Omental fat pad (tissue), 4 donors: Measurements from ENCODE around the gene RAB11B. TPM values are rescaled to one million over a fixed set of nuclear protein-coding genes. Genes with fewer than 3 reads are reported as not detected.

Experiments used
- ATAC-seq: fragments of 150-250 bp; one replicate; pipeline ENCODE4 v1.9.1; 2016; ENCODE audit warnings: mild to moderate bottlenecking, moderate library complexity; ENCODE audit not compliant: low FRiP score
- DNase-seq: peaks from one replicate; pipeline ENCODE4 v3.0.0-alpha.2; 2019; ENCODE audit warnings: low spot score
- CTCF ChIP-seq, 3 donors: fragments of 450-650 bp; IDR thresholded peaks; one replicate each; pipeline ENCODE4 v1.5.1; 2016 to 2017; ENCODE audit warnings: antibody characterized with exemption in 3 of 3, mild to moderate bottlenecking in 3 of 3, moderate library complexity in 2 of 3
- total RNA-seq, 4 donors: library from RNA; depleted of rRNA; stranded (reverse); fragments of >200 nt; gene quantifications; one replicate each; pipeline ENCODE4 v1.1.0, GENCODE V29; 2016

RAB11B gene
- total RNA-seq, 4 donors from 2014 or later: 31.6 to 55.6 (median 41.2) TPM

- ATAC-seq (peak; percentile 91), DNase-seq (peak; percentile 47)
- TF ChIP-seq CTCF (IDR thresholded peaks at IDR 0.05): no peak
Measured at GRCh38 chr19:8355631-8356402, 34.3 kb upstream of the RAB11B start.

- ATAC-seq (no peak), DNase-seq (no peak)
- TF ChIP-seq CTCF (IDR thresholded peaks at IDR 0.05): no peak
Measured at GRCh38 chr19:8357007-8357521, 33.1 kb upstream of the RAB11B start.

GRCh38 chr19:8358948-8359347, 31.2 kb upstream of the RAB11B start:
- TF ChIP-seq CTCF (IDR thresholded peaks at IDR 0.05): no peak
- no peak for ATAC-seq
- DNase-seq: no peak

- DNase-seq (no peak), ATAC-seq (no peak)
- TF ChIP-seq CTCF (IDR thresholded peaks at IDR 0.05): no peak
Measured at GRCh38 chr19:8360196-8360595, 30.0 kb upstream of the RAB11B start.

- no peak for TF ChIP-seq CTCF (IDR thresholded peaks at IDR 0.05)
- ATAC-seq: peak; percentile 86
- peak; percentile 93 for DNase-seq
Measured at GRCh38 chr19:8361921-8362793, 28.0 kb upstream of the RAB11B start.

- TF ChIP-seq CTCF (IDR thresholded peaks at IDR 0.05): no peak
- peak; percentile 58 for DNase-seq
- peak; percentile 54 for ATAC-seq
Measured at GRCh38 chr19:8363803-8364771, 26.1 kb upstream of the RAB11B start, which contains the start of gene ANGPTL4. Gene ANGPTL4 (plus strand): TSS chr19:8364155. CDS start chr19:8364322, 167 bp downstream.
